HEK293 (cell line): ENCODE data around the gene RAB44.

ENCODE experiments used
- BCL11A ChIP-seq: fragments of 450-650 bp; formaldehyde crosslinking; IDR thresholded peaks from 2 replicates; pipeline ENCODE4 v1.5.1; 2016; ENCODE audit warnings: low read depth, missing biosample characterization, missing genetic modification characterization
- HOXA7 ChIP-seq: sonication (generic); formaldehyde crosslinking; IDR thresholded peaks from 2 replicates; pipeline ENCODE4 v1.8.1; 2022; ENCODE audit warnings: missing genetic modification reagents, borderline replicate concordance
- ZNF510 ChIP-seq: fragments of 450-650 bp; formaldehyde crosslinking; IDR thresholded peaks from 2 replicates; pipeline ENCODE4 v1.5.1; 2018; ENCODE audit warnings: mild to moderate bottlenecking, missing genetic modification characterization, missing biosample characterization; ENCODE audit not compliant: insufficient replicate concordance
- ZNF792 ChIP-seq: fragments of 450-650 bp; formaldehyde crosslinking; IDR thresholded peaks from 2 replicates; pipeline ENCODE4 v1.5.1; 2016; ENCODE audit warnings: missing biosample characterization, missing genetic modification characterization
- TF ChIP-seq, protein P1 (sequence below): fragments of 450-650 bp; formaldehyde crosslinking; IDR thresholded peaks from 2 replicates; pipeline ENCODE4 v1.5.1; 2016; ENCODE audit warnings: missing biosample characterization, missing genetic modification characterization
- TF ChIP-seq, protein P2 (sequence below): fragments of 450-650 bp; formaldehyde crosslinking; IDR thresholded peaks from 2 replicates; pipeline ENCODE4 v1.5.1; 2016; ENCODE audit warnings: missing biosample characterization, missing genetic modification characterization, low read depth
- TF ChIP-seq, protein P3 (sequence below): IDR thresholded peaks from 2 replicates; pipeline ENCODE4 v1.6.1; 2011; ENCODE audit warnings: mild to moderate bottlenecking, low read depth, low read length, borderline replicate concordance

DNA sequence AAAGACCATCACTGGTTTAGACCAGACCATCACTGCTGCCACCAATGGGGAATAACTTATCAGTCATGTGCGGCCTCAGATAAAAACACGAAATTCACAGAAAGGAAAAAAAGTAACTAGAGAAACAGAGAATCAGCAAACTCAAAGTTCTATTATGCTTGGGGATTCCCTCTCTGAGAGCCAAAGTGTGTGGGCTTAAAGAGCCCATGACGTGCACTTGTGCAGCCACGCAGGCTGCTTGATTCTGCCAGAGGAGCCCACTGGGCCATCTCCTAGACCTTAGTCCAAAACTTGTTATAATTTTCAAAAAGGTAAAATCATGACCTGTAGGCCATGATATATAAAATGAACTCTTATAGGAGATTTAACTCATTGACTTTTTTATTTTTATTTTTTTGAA lies 15.2 kb downstream of the RAB44 start:
- TF ChIP-seq, protein P1, sequence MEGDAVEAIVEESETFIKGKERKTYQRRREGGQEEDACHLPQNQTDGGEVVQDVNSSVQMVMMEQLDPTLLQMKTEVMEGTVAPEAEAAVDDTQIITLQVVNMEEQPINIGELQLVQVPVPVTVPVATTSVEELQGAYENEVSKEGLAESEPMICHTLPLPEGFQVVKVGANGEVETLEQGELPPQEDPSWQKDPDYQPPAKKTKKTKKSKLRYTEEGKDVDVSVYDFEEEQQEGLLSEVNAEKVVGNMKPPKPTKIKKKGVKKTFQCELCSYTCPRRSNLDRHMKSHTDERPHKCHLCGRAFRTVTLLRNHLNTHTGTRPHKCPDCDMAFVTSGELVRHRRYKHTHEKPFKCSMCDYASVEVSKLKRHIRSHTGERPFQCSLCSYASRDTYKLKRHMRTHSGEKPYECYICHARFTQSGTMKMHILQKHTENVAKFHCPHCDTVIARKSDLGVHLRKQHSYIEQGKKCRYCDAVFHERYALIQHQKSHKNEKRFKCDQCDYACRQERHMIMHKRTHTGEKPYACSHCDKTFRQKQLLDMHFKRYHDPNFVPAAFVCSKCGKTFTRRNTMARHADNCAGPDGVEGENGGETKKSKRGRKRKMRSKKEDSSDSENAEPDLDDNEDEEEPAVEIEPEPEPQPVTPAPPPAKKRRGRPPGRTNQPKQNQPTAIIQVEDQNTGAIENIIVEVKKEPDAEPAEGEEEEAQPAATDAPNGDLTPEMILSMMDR (tag by site-specific recombination) = no peak
- TF ChIP-seq HOXA7 (CRISPR knock-in tag) (no peak), BCL11A (no peak), ZNF510 (tag by site-specific recombination) (no peak), ZNF792 (no peak)
- TF ChIP-seq, protein P2, sequence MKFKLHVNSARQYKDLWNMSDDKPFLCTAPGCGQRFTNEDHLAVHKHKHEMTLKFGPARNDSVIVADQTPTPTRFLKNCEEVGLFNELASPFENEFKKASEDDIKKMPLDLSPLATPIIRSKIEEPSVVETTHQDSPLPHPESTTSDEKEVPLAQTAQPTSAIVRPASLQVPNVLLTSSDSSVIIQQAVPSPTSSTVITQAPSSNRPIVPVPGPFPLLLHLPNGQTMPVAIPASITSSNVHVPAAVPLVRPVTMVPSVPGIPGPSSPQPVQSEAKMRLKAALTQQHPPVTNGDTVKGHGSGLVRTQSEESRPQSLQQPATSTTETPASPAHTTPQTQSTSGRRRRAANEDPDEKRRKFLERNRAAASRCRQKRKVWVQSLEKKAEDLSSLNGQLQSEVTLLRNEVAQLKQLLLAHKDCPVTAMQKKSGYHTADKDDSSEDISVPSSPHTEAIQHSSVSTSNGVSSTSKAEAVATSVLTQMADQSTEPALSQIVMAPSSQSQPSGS = no peak
- TF ChIP-seq, protein P3, sequence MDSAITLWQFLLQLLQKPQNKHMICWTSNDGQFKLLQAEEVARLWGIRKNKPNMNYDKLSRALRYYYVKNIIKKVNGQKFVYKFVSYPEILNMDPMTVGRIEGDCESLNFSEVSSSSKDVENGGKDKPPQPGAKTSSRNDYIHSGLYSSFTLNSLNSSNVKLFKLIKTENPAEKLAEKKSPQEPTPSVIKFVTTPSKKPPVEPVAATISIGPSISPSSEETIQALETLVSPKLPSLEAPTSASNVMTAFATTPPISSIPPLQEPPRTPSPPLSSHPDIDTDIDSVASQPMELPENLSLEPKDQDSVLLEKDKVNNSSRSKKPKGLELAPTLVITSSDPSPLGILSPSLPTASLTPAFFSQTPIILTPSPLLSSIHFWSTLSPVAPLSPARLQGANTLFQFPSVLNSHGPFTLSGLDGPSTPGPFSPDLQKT = no peak
